Amniotic epithelial cell (primary cell): ENCODE data around the gene ZCCHC24.
A peak's percentile ranks its signal among the peaks of the same experiment; 100 is the strongest.

Source experiments
- DNase-seq: peaks from one replicate; pipeline ENCODE4 v3.0.0-alpha.2; 2010; ENCODE audit warnings: low read depth

The ZCCHC24 gene

GRCh38 chr10:79431428-79431827 is 14.0 kb downstream of the ZCCHC24 start:
- no peak for DNase-seq

- DNase-seq, result no peak
Measured at GRCh38 chr10:79430936-79431335, 14.5 kb downstream of the ZCCHC24 start.

- DNase-seq, result no peak
Measured at GRCh38 chr10:79430325-79430905, 15.0 kb downstream of the ZCCHC24 start.

- no peak for DNase-seq
Measured at GRCh38 chr10:79429751-79430150, 15.7 kb downstream of the ZCCHC24 start.

GRCh38 chr10:79427965-79428364 is 17.5 kb downstream of the ZCCHC24 start:
- no peak for DNase-seq

- DNase-seq, result no peak
Measured at GRCh38 chr10:79425074-79425532, 20.3 kb downstream of the ZCCHC24 start.

- no peak for DNase-seq
Measured at GRCh38 chr10:79424221-79425073, 21.0 kb downstream of the ZCCHC24 start.

- DNase-seq, result peak; percentile 84
Measured at GRCh38 chr10:79422178-79422892, 23.1 kb downstream of the ZCCHC24 start.

- no peak for DNase-seq
Measured at GRCh38 chr10:79420974-79421688, 24.3 kb downstream of the ZCCHC24 start.

GRCh38 chr10:79418886-79419595 is 26.4 kb downstream of the ZCCHC24 start:
- no peak for DNase-seq

GRCh38 chr10:79418274-79418673 is 27.1 kb downstream of the ZCCHC24 start:
- DNase-seq, result no peak

- DNase-seq, result no peak
Measured at GRCh38 chr10:79417731-79418130, 27.7 kb downstream of the ZCCHC24 start.

- no peak for DNase-seq
Measured at GRCh38 chr10:79417266-79417665, 28.2 kb downstream of the ZCCHC24 start.

- no peak for DNase-seq
Measured at GRCh38 chr10:79416578-79417255, 28.7 kb downstream of the ZCCHC24 start.

GRCh38 chr10:79415736-79416577 is 29.5 kb downstream of the ZCCHC24 start:
- no peak for DNase-seq

- DNase-seq, result no peak
Measured at GRCh38 chr10:79414714-79415113, 30.7 kb downstream of the ZCCHC24 start.

GRCh38 chr10:79413196-79413595 is 32.2 kb downstream of the ZCCHC24 start:
- DNase-seq, result peak; percentile 64

- no peak for DNase-seq
Measured at GRCh38 chr10:79412516-79412915, 32.9 kb downstream of the ZCCHC24 start.

GRCh38 chr10:79411546-79412495 is 33.6 kb downstream of the ZCCHC24 start:
- DNase-seq, result no peak
